Thyroid gland (tissue), 4 donors: ENCODE data around the gene PSMC5. TPM values are rescaled to one million over a fixed set of nuclear protein-coding genes. Genes with fewer than 3 reads are reported as not detected.

Experiments
- DNase-seq, 2 donors: peaks; one replicate each; pipeline ENCODE4 v3.0.0-alpha.2; 2019
- H3K27ac ChIP-seq, 3 donors: fragments of 200-600 bp; sonication (generic); 1 replicate in 2 of 3; 2 replicates in 1 of 3; pipeline ENCODE4 v1.5.1; 2016 to 2019; ENCODE audit warnings: mild to moderate bottlenecking in 1 of 3, moderate library complexity in 1 of 3
- H3K27me3 ChIP-seq: fragments of 200-600 bp; sonication (generic); one replicate; pipeline ENCODE4 v1.5.1; 2019
- H3K36me3 ChIP-seq, 2 donors: fragments of 200-600 bp; sonication (generic); one replicate each; pipeline ENCODE4 v1.5.1; 2016 to 2019
- H3K4me1 ChIP-seq, 2 donors: fragments of 200-600 bp; sonication (generic); one replicate each; pipeline ENCODE4 v1.5.1; 2017 to 2019
- H3K4me3 ChIP-seq, 3 donors: fragments of 200-600 bp; sonication (generic); replicated peaks in 1 of 3; 1 replicate in 2 of 3; 2 replicates in 1 of 3; pipeline ENCODE4 v1.5.1; 2016; ENCODE audit warnings: mild to moderate bottlenecking in 1 of 3
- H3K9me3 ChIP-seq: fragments of 200-600 bp; sonication (generic); one replicate; pipeline ENCODE4 v1.5.1; 2017
- CTCF ChIP-seq, 6 experiments: fragments of 200-600 bp in 3 of 6; fragments of 450-650 bp in 3 of 6; sonication (generic) in 3 of 6; IDR thresholded peaks; one replicate each; pipeline ENCODE4 v1.5.1; 2016 to 2019; ENCODE audit warnings: antibody characterized with exemption in 6 of 6, mild to moderate bottlenecking in 2 of 6, inconsistent platforms in 1 of 6, moderate library complexity in 1 of 6
- POLR2A ChIP-seq, 2 donors: fragments of 450-650 bp; IDR thresholded peaks; one replicate each; pipeline ENCODE4 v1.6.1; 2017; ENCODE audit warnings: antibody characterized with exemption in 2 of 2, mild to moderate bottlenecking in 2 of 2, moderate library complexity in 1 of 2
- WGBS, 2 donors: methylation state at CpG; one replicate each; pipeline ENCODE4 v1.1.5; 2017; 5-methylcytosine and 5-hydroxymethylcytosine counted together
- intact Hi-C: fragments of 100-400 bp; cut with DNase I; formaldehyde crosslinking; loops from one replicate; pipeline ENCODE4 v1.15.1; 2023
- total RNA-seq, 4 donors: library from RNA; depleted of rRNA; stranded (reverse); fragments of >200 nt; gene quantifications; one replicate each; pipeline ENCODE4 v1.2.3, GENCODE V29; 2016

Gene PSMC5
- 10 to 100 TPM; 79.1 to 98.3 (median 86.4) TPM for total RNA-seq

- H3K4me1 ChIP-seq, result peaks cover 9 to 21% of the 10 kb centered on the region in 2 donors
- WGBS, 2 donors, result 0 to 1% methylated on average over 40 to 46 of the region's 58 CpGs
- peak in 4 of 6 experiments; percentile 50 to 61 (median 56) for TF ChIP-seq CTCF (IDR thresholded peaks at IDR 0.05)
- TF ChIP-seq POLR2A (IDR thresholded peaks at IDR 0.05), result peak; percentile 50 to 82
- H3K4me3 ChIP-seq, result peak within 1 kb of the TSS; percentile 28 to 48 (median 28)
- intact Hi-C loops, result loop anchor here (10.0 kb wide), 1 partner anchor 212 kb away; no protein-coding TSS in a partner anchor
- no peaks in the 10 kb centered on the region for H3K27me3 ChIP-seq
- H3K36me3 ChIP-seq, result peaks cover 58 to 59% of the 10 kb centered on the region in 2 donors
- no peaks in the 10 kb centered on the region for H3K9me3 ChIP-seq
- peak; percentile 97 for DNase-seq
- H3K27ac ChIP-seq, result peak within 1 kb of the TSS; percentile 60 to 93 (median 90)
Observed at GRCh38 chr17:63827002-63827800, at the start of gene PSMC5, which contains the start of gene FTSJ3. Gene PSMC5 (plus strand): TSS chr17:63827431. CDS start chr17:63827491, 60 bp downstream. Gene FTSJ3 (minus strand): TSS chr17:63827663. CDS start chr17:63826902, 761 bp downstream.

- Histone ChIP-seq H3K27me3 (no peaks in the 10 kb centered on the region), H3K9me3 (no peaks in the 10 kb centered on the region), H3K27ac (no peak overlapping the region), H3K36me3 (no peaks in the 10 kb centered on the region), H3K4me3 (no peak overlapping the region), H3K4me1 (peaks cover 8 to 11% of the 10 kb centered on the region in 2 donors)
- TF ChIP-seq CTCF (IDR thresholded peaks at IDR 0.05) (no peak), POLR2A (IDR thresholded peaks at IDR 0.05) (no peak)
- intact Hi-C loops, result no loop called here
- WGBS, 2 donors, result 90 to 100% methylated on average over 1 of the region's 1 CpG
- no peak for DNase-seq
Observed at GRCh38 chr17:63780507-63780906, 46.7 kb upstream of the PSMC5 start.

- TF ChIP-seq CTCF (IDR thresholded peaks at IDR 0.05) (no peak), POLR2A (IDR thresholded peaks at IDR 0.05) (no peak)
- Histone ChIP-seq H3K4me1 (peaks cover 3 to 7% of the 10 kb centered on the region in 2 donors), H3K27me3 (no peaks in the 10 kb centered on the region), H3K27ac (no peak overlapping the region), H3K4me3 (no peak overlapping the region), H3K36me3 (no peaks in the 10 kb centered on the region), H3K9me3 (no peaks in the 10 kb centered on the region)
- intact Hi-C loops, result no loop called here
- 96 to 100% methylated on average over 4 of the region's 4 CpGs for WGBS, 2 donors
- no peak for DNase-seq
Observed at GRCh38 chr17:63780928-63781327, 46.3 kb upstream of the PSMC5 start.

- Histone ChIP-seq H3K4me3 (no peak overlapping the region), H3K36me3 (peaks cover 0 to 16% of the 10 kb centered on the region in 2 donors), H3K9me3 (no peaks in the 10 kb centered on the region), H3K27ac (no peak overlapping the region), H3K27me3 (no peaks in the 10 kb centered on the region), H3K4me1 (peaks cover 0 to 7% of the 10 kb centered on the region in 2 donors)
- TF ChIP-seq CTCF (IDR thresholded peaks at IDR 0.05), result no peak
- WGBS, 2 donors, result 82 to 84% methylated on average over 6 of the region's 6 CpGs
- DNase-seq, result no peak
- intact Hi-C loops, result no loop called here
Observed at GRCh38 chr17:63783522-63783921, 43.7 kb upstream of the PSMC5 start.

- H3K36me3 ChIP-seq, result peaks cover 4 to 28% of the 10 kb centered on the region in 2 donors
Observed at GRCh38 chr17:63785556-63785955, 41.7 kb upstream of the PSMC5 start.

More at GRCh38 chr17:63785556-63785955, 41.7 kb upstream of the PSMC5 start:
- H3K4me3 ChIP-seq, result no peak overlapping the region
- no peak for DNase-seq
- peaks cover 0 to 5% of the 10 kb centered on the region in 2 donors for H3K4me1 ChIP-seq
- H3K9me3 ChIP-seq, result no peaks in the 10 kb centered on the region
- WGBS, 2 donors, result 89 to 95% methylated on average over 1 of the region's 1 CpG
- no peak for TF ChIP-seq POLR2A (IDR thresholded peaks at IDR 0.05)
- no peak for TF ChIP-seq CTCF (IDR thresholded peaks at IDR 0.05)
- intact Hi-C loops, result no loop called here
- H3K27me3 ChIP-seq, result no peaks in the 10 kb centered on the region
- H3K27ac ChIP-seq, result no peak overlapping the region
